Activated T-helper 1 cell treated with Interleukin-2 at 50 U/mL for 16 hours (primary cell): Measurements from ENCODE around the gene SPTLC3.

Experiments
- DNase-seq: peaks from one replicate; pipeline ENCODE4 v3.0.0-alpha.2; 2020; ENCODE audit warnings: low read depth

Gene SPTLC3

DNA sequence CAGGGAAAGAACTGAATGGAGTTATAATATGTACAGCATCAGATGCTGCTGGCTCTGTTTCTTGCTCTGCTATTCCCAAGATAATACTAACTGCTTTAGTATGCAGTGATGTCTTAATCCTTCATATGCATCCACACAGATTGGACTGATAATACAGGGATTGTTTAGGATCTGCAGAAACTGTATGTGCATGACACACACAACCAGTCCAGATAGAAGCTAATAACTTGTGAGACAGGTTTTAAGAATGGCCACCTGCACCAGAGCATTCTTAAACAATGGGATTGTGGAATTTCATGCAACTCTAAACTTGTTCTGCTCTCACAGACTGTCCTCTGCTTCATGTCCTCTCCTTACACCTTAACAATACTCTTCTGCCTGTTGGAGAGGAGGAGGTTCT lies 90.9 kb downstream of the SPTLC3 start:
- no peak for DNase-seq

DNA sequence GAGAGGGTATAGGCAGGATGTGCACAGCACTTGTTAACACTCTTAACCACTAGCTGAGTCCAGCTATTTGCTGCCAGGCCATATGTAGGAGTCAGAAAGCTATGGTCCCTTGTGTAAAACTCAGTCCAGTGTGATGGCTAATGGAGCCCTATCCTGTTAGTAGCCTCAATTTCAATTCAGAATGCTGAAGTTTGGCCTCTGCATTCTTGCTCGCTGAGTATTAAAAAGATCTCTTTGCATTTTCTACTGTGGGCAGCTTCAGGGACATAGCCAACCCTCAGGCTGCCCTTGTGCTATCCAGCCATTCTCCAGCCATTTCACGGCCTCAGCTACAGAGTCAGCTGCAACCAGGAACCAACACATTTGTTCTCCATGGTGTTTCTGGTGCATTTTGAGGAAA lies 92.5 kb downstream of the SPTLC3 start:
- DNase-seq: no peak

DNA sequence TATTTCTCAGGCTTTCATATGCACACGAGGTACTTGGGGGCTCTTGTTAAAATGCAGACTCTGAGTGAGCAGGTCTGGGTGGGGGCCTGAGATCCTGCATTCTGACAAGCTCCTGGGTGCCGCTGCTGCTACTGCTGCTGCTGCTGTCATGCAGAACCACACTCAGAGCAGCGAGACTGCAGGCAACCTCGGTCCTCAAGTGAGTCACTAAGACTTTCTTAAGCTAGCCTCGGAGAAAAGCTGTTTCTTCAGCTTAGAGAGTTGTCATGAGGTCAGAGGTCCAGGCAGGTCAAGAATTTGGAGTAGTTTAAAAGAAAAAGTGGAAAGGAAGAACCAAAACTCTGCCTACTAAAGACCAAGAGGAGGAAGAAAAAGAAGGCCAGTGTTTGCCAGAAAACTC lies 92.9 kb downstream of the SPTLC3 start:
- DNase-seq: no peak

DNA sequence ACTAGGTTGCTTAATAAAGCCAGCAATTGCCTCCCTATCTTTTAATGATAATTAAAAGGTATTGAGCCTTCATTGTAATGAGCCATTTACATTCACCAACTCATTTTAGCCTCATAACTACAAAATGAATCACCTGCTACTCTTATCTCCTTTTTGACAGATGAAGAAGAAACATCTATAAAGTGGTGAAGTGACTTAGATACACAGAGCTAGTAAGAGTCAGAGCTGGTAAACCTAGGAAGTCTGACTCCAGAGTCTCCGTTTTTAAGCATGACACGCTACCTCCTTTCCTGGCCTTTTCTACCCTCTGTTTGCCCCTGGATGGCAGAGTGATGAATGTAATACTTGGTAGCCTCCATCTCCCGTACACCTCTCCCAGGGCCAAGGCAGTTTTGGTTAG lies 93.5 kb downstream of the SPTLC3 start:
- no peak for DNase-seq

DNA sequence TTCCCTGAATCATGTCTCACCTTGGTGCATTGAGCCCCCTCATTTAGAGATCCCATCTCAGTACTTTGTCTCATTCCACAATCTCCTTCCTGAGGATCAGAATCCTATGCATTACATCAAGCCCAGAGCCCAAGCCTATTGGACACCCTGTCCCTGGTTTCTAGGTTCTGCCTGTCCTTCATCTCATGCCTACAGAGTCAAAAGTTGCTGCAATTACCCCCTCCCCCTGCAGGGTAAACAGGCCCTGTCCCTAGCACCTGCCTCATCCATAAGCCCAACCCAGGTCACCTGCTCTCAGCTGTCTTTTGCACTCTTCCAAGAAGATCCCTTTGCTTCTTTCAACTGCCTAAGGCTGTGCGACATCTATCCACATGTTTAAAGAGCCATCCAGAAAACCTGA lies 93.9 kb downstream of the SPTLC3 start:
- DNase-seq: no peak

DNA sequence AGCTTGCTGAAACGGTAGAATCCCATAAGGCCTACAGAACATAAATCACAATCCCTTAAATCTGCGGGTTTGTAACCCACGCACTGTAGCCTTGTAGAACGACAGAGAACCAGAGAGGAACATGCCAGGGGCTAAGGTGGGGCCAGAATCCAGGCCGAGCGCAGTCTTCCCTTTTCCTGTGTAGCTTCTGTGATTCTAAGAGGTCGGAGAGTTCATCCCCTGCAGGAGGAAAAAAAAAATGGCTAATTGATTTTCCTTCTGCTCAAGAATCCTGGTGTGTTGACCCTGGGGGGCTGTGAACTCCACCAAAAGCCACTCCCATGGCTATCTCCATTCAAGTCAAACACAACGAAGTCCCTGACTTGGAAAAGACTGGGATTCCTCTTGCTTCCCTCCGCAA lies 96.3 kb downstream of the SPTLC3 start:
- DNase-seq: no peak

DNA sequence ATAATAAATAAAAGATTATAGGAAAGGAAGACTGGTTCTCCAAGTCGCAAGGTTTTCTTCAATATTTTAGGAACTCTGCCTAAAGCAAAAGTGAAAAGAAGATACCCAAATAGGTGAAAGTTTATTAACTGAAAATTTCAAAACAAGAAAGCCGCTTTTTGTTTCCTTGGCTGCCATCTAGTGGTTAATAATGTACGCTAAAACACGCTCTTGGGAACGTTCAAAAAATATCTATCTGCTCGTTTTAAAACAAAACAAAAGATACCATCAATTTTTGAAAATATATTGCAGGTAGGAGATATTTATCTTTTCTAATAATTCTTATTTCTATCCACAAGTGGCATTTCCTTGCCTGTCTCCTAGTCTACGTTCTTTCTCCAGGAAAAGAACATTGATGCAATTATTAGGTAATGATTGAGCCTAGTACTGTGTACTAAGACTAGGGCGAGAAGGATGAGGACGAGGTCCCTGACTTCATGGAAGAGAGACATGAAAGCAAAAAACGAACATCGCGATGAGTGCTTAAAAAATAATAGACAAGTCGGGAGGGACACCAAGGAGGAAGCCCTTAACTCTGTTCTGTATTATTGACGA lies 97.2 kb downstream of the SPTLC3 start:
- DNase-seq: no peak

DNA sequence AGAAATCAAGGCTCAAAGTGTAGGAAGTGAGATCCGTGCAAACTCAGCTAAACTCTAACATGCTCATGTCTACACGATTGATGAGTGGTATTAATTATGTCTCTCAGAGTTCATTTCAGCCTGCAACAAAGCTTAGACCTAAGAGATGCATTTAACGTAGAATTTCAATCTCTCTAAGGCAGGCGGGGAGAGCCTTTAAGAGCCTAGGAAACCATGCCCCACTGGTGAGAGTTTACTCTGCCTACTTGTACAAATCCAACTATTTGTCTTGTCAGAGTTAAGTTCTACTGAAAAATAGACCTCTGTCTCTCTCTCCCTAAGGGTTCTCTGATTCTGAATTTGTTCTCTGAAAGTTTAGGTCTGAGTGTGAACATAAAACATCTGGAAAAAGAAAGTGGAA lies 100.9 kb downstream of the SPTLC3 start:
- no peak for DNase-seq

DNA sequence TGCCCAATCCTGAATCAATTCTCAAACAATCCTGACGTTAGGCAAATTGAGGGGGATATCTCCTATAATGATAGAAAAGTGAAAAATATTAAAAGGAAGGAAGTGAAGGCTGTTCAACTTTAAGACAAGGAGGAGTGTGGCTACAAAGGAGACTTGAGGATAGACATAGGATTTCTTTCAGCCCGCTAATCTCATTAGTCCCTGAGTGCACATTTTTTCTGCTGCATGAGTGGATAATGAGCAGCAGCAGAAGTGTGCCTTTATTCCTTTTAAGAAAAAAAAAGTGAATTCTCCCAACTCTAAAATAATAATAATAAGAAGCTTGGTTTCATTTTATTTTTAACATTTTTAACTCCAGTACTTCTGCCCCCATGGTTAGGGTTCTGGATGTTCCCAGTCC lies 102.0 kb downstream of the SPTLC3 start:
- no peak for DNase-seq

DNA sequence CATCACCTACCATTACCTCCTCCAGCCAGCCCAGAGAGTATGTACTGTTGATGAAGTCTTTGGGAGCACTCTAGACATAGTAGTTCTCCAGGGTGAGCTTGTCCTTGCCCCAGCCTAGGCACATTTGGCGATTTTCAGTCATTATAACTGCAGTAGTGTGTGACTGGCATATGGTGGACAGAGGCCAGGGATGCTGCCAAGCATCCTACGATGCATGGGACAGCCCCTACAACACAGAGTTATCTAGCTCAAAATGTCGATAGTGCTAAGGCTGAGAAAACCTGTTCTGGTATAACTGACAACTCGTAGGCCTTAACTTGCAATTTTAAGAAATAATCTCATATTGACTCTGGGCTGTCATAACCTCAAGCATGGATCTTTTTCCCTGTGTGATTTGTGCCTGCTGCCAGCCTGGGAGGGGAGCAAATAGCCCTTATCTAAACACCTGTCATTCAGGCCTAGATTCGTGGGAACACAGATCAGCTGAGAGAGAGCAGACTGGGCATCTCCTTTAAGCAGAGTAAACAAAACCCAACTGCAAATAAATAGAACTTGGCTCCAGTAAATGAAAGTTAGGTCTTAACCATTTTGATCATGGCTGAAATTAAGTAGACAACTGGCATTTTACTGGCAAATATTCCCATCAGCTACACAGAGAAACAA lies 102.6 kb downstream of the SPTLC3 start:
- no peak for DNase-seq

DNA sequence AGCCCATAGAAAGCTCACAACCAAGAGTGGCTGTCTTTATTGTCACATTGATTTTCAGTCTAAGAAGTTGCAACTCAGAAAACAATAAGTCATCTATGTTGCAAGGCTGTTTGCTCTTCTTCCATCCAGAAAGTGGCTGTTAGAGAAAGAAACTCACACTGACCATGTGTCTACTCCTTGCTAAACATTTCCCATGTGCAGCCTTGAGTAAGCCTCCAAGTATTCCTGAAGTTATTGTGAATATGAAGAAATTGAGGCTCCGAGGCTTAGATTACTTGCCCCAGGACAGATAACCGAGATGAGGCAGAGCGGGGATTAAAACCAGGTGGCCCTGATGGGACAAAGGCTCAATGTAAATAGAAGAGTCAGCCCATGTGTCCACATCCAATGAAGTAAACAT lies 105.0 kb downstream of the SPTLC3 start:
- DNase-seq: no peak

DNA sequence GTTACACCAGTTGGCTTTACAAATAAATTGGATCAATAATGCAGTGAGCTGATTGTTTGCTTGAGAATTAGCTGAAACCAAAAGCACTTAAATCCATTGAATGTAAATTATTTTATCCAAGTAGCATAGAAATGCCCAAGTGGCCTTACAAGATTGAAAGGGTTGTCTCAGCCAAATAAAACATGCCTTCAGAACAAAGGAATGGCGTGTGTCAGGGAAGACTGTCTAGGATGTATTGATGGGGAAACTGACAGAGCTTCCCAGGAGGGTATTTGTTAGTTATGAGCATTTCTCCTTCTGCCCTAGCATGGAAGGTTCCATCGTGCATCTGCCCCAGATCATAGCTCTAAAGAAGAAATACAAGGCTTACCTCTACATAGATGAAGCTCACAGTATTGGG lies 108.4 kb downstream of the SPTLC3 start:
- DNase-seq: no peak

DNA sequence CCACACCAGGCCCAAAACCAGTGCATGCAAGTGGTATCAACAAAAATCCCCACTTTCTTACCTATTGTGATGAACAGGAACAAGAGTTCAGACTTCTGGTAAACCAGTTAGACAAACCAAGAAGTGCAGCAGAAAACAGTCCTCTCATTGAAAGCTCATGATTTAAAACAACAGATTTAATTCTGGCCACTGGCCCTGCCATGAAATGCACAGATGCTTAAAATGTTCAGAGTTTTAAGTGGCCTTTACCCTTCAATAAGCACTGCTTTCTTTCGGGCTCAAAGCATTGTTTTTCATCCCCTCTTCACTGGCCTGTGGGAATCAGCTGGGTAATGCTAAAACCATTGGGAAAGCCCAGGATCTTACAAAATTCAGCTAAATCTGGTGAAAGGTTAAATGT lies 109.9 kb downstream of the SPTLC3 start:
- no peak for DNase-seq

DNA sequence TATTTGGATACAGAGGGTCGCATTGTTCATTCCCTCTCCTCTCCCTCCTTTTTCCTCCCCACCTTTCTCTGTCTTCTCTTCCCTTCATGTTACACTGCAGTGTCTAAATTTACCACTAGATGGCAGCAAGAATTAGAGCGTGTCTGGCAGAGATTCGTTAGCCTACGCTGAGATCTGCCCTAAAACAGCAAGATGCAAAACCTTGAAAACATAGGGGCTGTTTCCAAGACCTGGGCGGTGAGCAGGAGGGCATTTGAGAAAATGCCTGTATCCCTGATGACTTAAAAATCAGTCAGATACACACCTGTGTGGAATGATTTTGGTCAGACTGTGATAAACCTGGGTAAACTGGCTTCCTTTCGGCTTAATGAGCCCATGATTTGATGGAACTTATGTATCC lies 110.8 kb downstream of the SPTLC3 start:
- peak; percentile 4 for DNase-seq

DNA sequence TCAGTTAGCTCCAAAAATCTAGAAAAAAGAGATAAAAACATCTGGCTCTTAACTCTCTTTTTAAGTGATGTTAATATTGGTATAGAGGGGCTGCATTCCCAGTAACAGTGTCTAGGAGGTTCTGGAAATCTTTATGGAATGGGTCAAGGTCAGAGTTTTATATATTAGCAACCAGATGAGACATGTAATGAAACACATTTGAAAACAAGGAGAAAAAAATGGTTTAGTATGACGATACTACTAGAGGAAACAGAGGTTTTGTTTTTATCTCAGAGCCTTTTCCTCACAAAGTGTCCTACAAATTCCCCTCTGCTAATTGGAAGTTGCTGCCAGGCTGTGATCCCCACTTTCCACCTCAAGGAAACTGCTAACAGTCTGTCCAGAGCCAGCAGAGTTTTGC lies 111.7 kb downstream of the SPTLC3 start:
- no peak for DNase-seq

DNA sequence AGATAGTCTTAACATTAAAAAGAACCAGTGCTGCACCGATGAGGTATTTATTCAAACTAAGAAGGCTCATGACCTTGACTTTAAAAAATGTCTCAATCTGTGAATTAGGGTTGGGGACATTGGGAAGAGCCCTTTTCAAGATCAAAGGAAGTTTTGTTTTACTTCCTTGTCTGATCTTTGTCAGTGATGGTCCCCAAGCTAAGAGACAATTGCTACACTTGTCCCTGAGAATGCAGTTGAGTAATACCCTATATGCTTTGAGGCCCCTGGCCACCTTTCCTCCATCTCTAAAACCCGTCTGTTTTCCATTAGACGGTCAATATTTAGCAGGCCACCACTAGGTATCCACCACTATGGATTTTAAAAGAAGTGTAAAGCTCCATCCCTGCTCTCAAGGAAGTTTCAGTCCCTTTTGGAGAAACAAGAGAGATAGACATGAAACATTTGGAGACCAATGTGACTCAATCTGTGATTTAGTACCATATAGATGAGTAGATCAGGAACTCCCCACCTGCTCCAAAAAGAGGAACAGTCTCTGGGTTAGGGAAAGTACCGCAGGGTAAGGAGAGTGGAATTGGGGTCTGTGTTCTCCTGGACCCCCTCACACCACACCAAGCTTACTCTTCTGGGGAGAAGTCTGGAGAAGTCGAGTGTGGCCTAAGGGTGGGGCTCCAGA lies 113.2 kb downstream of the SPTLC3 start:
- no peak for DNase-seq

DNA sequence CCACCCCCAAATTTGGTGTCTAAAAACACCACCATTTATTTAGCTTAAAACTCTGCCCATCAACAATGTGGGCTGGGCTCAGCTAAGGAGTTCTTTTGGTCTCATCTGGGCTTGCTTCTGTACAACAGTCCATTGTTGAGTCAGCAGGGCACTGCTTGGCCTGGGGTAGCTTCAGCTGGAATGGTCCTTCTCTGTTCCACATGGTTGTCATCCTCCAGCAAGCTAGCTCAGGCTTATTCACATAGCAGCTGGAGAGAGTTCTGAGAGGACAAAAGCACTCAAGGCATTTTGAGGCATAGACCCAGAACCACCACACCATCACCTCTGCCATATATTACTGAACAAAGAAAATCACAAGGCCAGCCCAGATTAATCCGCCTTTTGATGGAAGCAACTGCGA lies 116.7 kb downstream of the SPTLC3 start:
- no peak for DNase-seq

DNA sequence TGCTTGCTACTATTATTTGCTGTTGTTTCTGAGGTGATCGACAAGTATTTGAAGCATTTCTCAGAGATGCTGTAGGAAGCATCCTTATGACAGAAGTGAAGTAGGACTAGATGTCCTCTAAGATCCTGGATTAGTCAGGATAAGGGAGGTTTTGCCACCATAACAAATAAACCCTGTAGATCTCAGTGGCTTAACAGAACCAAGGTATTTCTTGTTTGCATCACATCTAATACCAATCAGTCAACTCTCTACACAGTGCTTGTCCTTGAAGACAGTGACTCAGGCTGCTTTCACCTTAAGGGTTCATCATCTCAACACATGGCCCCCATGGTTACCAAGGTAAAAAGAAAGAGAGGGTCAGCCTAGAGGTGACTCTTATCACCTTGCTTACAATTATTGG lies 119.4 kb downstream of the SPTLC3 start:
- no peak for DNase-seq

DNA sequence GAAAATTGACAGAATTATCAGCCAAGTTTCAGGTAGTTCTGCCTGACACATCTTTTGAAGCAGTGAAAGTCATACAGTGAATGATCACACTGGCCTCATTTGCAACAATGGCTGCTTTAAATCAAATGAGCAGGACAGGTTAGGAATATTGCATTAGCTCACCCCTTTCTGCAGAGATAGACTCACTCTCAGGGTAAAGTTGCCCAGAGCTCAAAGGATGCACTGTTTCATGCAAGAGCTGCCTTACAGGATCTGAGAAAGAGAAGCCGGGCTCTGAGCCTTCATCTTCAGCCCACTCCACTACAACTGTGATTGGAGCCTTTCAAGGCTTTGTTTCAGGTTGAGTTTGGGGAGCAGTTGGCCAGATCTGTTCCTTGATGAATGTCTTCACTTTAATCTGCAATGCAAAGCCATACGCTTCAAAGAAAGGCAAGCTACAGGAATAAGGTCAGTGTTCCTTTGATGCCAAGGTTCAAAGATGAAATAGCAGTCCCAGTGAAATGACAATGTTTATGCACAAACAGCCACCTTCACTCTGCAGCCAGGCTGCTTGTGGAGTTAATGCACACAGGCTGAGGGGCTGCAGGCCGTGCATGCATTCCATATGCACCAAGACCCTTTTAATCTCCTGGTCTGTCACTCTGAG lies 121.4 kb downstream of the SPTLC3 start:
- DNase-seq: no peak

DNA sequence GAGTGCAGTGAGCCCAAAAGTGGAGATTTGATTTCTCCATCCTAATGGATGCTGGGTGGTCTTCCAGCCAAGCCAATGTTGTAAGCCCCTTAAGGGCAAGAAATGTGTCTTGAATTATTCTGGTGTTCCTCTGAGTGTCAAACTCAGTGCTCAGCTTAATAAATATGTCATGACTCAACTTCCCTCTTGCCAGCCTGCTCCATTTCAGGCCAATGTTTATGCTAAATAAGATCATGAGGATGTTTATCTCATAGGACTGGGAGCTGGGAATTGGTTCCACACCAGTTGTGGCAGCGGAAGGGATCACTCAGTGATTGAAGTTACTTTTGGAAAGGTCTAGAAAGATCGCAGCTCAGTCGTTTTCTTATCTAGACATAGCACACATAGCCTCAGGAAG lies 121.9 kb downstream of the SPTLC3 start:
- DNase-seq: no peak

DNA sequence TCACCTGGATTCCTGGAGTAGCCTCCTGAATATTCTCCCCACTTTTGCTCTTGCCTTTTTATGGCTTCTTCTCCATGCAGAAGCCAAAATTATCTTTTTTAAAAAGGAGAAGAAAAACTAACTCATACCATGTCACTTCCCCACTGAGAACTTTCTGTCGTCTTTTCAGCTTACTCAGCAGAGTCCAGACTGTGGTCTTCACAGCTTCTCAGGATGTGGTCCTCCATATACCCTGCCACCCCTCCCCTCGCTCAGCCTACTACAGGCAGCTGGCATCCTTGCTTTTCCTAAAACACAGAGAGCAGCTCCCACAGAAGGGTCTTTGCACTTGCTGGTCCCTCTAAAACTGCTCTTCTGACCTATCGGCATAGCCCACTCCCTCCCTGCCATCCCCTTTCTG lies 122.9 kb downstream of the SPTLC3 start:
- no peak for DNase-seq

DNA sequence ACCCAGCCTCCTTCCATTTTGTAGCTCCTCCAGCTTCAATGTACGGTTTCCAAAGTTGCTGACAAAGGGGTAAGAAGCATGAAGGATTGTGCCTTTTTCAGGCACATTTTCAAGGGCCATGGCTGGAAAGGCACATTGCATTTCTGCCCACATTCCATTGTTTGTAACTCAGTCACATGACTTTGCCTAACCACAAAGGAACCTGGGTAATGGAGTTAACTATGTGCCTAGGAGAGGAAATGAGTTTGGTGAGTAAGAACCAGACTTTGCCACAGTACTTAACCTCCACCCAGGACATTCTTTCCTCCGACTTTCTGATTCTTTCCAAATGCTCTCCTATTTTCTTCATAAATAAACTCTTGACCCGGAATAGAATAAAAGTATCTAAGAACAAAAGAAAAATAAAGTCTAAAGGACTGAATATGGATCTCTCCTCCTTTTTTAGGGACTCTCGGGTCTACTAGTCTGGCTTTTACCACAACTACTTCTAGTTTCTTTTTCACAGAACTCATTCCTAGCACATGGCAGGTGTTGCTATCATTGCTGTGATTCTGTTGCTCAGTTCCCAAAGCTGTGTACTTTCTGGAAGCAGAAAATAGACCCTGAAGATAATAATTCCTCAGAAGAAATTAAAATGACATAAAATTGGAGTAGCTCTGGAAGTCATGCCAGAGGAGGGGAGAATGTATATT lies 130.8 kb downstream of the SPTLC3 start:
- no peak for DNase-seq

DNA sequence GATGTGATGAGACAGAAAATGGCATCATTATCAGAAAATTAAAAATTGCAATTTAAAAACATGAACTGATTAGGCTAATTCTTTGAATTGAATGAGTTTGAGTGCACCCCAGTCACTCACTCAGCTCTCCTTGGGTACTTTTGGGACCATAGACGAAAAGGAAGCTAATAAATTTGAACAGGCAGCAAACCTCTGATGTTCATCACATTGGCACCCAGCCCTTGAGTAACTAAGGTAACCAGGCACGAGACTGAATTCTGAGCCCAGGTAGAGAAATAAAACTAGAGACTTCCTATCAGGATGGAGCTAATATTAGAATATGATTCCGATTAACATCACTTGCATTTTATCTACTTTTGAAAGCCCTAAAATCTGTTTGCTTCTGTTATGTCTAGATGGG lies 131.4 kb downstream of the SPTLC3 start:
- no peak for DNase-seq
